HG03175 (cell line): Measurements from ENCODE around the gene FGR.
"Not testable (repeated sequence)": the region's sequence is repeated elsewhere in the genome, so short reads cannot be mapped to it uniquely, and the experiment has no call there.

Source experiments
- ATAC-seq: cut with Tn5 transposase; IDR thresholded peaks from one replicate; pipeline ENCODE4 v1.9.1; 2021; ENCODE audit warnings: mild to moderate bottlenecking, moderate library complexity; ENCODE audit not compliant: unreplicated experiment

Gene FGR

DNA sequence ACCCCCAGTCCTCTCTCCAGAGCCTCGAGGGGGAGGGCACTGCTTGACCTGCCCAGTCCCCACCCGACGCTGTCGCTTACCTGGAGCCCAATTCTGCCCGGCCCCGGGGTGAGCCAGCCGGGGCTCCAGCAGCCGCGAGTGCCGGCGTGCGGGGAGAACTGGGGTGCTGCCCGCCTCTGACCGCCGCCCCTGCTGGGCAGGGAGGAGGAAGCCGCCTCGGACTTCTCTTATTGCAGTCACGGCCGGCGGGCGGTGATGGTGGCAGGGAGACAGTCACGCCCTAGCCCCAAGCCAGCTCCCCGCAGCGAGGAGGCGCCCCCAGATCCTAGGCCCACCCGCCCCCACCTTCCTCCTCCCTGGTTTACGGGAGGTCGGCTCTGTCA, at the start of gene FGR:
Gene FGR, minus strand, starts transcription at position 201 of the 383 bp plus-strand sequence. CDS start 11,269 bp downstream, outside the sequence.
- no peak for ATAC-seq

DNA sequence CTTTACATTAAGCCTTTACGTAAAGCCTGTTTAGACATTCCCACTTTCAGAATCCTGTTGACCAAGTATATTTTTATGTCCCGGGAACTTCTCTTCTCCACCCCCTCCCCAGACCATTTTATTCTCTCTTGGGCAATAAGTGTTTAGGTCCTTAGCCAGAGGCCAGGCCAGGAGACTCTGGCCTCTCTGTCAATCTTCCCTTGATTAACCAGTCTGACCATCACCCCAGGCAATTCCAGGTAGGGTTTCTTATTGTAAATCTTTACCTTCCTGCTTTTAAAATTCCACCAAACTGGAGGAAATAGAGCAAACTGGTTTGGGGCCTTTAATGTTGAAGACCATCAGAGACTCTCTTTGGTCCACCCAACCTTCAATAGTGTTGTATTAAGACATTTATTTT, 49.2 kb upstream of the FGR start:
- no peak for ATAC-seq

DNA sequence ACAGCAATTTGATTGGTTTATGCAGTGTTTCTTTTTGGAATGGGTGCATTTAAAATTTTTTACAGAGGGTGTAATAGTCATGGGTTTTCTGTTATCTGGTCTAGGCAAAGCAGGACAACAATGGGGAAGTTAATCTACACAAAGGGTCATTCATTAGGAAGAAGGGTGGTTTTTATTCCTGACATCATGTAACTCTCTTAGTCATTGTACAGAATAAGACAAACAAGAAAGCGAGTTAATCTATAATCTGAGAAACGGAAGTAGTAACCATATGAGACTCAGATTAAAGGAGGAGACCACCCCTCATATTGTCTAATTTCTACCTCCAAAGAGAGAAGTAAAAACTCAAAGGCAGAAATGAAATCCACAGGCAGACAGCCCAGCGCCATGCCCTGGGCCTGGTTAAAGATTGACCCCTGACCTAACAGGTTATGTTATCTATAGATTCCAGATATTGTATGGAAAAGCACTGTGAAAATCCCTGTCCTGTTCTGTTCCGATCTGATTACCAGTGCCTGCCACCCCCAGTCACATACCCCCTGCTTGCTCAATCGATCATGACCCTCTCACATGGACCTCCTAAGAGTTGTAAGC, 47.5 kb upstream of the FGR start:
- ATAC-seq, result no peak

DNA sequence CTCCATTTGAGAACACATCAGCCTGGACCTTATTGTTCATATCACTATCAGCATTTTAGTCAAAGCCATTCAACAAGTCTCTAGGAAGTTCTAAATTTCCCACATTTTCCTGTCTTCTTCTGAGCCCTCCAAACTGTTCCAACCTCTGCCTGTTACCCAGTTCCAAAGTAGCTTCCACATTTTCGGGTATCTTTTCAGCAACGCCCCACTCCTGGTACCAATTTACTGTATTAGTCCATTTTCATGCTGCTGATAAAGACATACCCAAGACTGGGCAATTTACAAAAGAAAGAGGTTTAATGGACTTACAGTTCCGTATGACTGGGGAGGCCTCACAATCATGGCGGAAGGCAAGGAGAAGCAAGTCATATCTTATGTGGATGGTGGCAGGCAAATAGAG, 46.6 kb upstream of the FGR start:
- not testable (repeated sequence) for ATAC-seq

DNA sequence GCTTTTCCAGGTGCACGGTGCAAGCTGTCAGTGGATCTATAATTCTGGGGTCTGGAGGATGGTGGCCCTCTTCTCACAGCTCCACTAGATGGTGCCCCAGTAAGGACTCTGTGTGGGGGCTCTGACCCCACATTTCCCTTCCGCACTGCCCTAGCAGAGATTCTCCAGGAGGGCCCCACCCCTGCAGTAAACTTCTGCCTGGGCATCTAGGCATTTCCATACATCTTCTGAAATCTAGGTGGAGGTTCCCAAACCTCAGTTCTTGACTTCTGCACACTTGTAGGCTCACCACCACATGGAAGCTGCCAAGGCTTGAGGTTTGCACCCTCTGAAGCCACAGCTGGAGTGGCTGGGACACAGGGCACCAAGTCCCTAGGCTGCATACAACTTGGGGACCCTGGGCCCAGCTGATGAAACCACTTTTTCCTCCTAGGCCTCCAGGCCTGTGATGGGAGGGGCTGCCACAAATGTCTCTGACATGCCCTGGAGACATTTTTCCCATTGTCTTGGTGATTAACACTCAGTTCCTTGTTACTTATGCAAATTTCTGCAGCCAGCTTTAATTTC, 45.3 kb upstream of the FGR start:
- ATAC-seq, result not testable (repeated sequence)

DNA sequence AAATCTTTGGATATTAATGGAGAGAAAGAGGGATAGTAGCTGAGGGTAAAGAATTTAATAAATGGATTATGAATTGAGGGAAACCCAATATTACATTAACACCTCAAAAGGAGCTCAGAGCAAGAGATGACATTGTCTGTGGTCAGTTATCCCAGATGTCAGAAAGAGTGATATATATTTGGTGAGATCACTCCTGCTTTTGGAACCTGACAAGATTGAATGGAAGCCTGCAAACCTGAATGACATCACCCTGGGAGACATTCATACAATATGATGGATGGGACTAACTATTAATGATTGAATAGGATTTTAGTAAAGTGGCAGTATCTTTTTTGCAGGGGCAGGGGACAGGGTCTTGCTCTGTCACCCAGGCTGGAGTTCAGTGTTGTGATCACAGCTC, 43.8 kb upstream of the FGR start:
- no peak for ATAC-seq

DNA sequence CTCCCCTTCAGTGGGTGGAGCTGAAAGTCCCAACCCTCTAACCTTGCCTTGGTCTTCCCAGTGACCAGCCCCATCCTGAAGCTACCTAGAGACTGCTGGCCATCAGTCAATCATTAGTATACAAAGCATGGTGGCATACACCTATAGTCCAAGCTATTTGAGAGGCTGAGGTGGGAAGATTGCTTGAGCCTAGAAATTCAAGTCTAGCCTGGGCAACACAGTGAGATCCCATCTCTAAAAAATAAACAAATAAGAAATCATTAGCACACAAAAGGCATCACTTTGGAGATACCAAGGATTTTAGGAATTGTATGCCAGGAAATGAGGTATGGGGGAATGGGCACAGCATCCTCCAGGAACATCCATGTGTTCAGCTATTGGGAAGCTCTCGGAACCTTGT, 41.4 kb upstream of the FGR start:
- ATAC-seq, result no peak

DNA sequence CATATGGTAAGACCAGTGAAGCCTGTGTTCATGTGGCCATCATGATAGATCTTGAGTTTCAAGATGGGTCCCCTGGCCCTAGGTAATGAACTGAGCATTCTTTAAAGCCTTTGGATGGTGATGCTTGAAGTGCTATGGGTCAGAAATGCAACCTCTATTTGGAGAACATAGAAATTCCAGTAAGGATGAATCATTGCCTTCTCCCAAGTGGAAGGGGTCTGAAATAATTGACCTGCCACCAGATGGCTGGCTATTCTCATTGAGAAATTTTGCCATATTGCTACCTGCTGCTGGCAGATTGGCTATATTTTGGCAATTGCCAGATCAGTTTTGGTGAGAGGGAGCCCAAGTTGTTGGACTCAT, 37.7 kb upstream of the FGR start:
- ATAC-seq, result no peak

DNA sequence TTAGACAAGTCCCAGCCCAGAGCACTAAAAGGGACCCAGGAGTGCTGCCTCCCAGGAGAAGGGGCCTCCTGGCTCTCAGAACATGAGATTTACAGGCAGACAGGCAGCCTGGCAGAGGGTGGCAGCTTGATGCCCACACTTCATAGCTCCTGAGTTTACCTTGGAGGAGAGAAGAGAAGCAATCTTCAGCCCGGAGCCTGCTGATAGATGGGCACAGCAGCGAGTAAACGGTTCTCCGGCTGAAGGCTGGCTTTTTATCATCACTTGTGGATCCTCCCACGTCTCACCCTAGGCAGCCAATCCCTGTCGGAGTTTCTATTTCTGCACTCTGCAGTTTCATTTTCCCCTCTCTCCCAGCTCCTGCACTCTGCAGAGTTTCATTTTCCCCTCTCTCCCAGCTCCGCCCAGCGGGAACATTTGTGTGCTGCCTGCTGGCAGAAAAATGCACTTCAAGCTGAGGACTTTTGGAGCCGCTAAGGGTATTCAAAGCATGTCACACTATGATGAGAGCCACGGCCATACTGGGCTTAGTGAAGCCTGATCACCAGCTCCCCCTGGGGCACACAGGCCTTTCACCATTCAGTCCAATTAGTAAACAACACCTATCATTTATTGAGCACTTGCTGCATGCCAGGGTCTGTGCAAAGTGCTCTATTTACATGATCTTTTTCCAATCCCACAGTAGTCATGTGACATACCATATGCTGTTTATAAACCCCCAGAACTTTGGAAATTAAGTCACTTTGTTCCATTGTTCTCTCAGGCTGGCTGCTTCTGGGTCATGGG, 37.2 kb upstream of the FGR start, which contains the start of gene IFI6:
Gene IFI6, minus strand, starts transcription at position 229 of the 786 bp plus-strand sequence. CDS start 2,878 bp downstream, outside the sequence.
- peak; percentile 83 for ATAC-seq

DNA sequence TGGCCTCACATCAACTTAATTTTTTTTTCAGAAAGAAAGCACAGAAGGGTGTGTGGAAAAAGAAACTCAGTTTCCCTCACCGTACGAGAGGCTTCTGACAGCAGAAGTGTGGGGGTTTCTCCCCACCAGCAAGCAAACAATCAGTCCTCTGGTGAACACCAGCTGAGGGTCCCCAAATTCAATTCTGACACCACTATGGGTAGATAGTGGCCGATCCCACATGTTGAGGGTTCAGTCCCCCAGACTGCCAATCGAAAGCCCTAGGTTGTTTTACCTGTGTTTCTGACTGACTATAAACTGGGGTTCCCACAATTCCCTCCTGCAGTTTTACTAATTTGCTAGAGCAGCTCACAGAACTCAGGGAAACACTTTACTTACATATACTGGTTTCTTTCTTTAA, 34.9 kb upstream of the FGR start:
- no peak for ATAC-seq

DNA sequence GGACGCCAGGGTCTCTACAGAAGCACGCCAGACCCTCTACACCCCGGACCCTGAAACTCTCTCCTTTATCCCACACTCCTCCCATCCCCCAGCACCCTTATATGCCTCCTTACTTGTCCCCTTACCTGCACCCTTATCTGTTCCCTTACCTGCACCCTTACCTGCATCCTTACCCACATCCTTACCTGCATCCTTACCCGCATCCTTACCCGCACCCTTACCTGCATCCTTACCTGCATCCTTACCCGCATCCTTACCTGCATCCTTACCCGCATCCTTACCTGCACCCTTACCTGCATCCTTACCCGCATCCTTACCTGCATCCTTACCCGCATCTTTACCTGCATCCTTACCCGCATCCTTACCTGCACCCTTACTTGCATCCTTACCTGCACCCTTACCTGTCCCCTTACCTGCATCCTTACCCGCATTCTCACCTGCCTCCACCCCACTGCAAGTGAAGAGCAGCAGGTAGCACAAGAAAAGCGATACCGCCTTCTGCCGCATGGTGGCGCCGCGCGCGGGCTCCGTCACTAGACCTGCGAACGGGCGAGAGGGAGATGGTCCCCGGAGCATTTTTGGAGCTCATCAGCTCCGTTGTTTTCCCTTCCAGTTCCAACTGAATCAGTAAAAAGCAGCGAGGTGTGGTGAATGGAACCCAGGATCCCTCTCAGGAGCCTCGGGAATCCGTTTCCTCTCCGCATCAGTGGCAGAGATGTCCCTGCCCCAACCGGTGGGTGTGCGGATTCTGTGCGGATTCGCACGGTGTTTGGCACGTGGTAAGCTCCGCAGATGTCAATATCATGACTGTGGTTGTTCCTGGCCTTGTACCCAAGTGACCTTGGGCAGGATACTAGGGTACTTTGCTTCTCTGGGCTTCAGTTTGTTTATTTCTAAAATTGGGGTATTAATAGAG, 34.1 kb upstream of the FGR start:
- ATAC-seq, result peak; percentile 37

DNA sequence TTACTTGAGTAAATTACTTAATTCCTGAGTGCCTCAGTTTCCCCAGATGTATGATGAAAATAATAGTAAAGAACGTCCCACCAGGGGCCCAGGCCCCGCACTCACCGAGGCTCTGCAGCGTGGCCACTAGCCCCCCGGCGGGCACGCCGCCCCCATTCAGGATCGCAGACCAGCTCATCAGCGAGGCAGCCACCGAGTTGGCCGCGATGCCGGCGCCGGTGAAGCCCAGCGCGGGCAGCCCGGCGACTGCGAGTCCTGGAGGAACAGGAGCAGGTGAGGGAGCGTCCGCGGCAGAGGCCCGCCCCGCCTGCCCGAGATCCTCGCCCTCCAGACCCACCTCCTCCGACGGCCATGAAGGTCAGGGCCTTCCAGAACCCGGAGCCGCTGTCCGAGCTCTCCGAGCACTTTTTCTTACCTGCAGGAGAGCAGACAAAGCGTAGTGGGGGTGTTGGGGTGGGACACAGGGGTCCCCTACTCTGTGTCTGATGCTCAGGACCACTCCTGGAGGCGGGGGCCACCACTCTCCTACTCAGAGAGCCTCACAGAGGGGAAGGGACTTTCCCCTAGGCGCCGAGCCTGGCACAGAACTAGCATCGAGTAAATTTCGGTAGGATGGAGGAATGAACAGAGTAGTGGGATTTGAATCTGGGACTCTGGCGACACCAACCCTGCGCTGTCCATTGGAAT, 33.3 kb upstream of the FGR start:
- no peak for ATAC-seq

DNA sequence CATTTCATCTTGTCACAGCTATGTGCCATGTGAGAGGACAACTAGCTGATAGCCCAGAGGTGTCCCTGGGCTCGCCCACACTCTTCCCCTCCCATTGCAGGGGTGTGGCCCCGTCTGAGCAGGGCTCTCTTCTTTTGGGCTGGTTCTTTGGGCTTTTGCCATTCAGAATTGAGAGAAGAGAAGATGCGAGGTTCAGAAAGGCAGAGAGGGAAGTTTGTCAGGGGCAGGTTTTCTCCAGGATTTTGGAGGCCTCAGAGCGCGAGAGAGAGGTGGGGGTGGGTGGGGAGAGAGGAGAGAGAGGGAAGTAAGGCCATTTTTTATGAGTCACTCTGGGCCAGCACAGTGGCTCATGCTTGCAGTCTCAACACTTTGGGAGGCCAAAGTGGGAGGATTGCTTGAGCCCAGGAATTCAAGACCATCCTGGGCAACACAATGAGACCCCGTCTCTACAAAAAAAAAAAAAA, 31.8 kb upstream of the FGR start:
- ATAC-seq, result no peak

DNA sequence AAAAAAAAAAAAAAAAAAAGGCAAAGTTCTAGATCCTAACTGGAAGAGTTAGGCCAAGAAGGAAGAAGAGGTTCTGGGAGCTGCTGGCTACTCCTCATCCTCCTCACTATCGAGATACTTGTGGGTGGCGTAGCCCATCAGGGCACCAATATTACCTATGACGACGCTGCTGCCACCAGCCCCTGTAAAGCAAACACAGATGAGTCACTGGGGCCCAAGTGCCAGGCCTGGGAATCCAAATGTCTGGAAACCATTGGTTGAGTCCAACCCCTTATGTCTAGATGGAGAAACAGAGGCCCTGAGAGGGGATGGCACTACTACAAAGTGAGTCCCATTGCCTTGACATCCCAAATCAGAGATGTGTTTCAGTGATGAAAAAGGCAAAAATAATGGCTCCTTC, 31.3 kb upstream of the FGR start:
- ATAC-seq, result no peak

DNA sequence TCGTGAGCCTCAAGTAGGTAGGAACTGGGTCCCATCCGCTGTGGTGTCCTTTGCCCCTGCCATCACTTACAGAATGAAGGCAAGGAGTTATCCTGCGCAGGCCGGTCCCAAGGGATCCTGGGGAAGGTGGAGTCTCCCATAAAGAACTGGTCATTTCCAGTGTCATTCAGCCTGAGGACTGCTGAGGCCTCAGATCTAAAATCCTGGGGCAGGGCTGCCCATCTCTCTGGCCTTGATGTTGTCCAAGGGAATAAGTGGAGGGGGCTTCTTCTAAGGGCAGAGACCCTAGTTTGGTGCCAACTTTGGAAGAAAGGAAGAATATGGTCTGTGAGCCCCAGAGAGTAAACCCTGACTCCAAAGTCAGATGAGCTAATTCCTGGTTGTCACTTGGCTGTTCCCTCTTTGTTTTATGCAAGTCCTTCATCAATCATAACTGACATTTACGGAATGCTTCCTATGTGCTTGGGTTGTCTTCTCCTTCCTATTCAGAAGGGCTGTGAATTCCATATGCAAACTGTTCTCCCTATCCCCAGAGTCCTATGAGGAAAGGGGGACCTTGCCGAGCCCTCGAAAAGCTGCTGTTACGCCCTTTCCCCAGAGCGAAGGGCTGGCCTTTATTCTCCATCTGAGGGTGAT, 30.1 kb upstream of the FGR start:
- ATAC-seq, result no peak

DNA sequence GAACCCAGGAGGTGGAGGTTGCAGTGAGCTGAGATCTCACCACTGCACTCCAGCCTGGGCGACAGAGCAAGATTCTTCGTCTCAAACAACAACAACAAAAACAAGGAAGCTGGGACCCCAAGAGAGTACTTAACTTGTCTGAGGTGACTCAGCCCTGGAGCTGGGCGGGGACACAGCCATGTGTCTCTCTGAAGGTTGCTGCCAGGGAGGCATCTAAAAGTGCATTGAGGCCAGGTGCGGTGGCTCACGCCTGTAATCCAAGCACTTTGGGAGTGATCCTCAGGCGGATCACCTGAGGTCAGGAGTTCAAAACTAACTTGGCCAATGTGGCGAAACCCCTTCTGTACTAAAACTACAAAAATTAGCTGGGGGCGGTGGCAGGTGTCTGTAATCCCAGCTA, 29.3 kb upstream of the FGR start:
- no peak for ATAC-seq

DNA sequence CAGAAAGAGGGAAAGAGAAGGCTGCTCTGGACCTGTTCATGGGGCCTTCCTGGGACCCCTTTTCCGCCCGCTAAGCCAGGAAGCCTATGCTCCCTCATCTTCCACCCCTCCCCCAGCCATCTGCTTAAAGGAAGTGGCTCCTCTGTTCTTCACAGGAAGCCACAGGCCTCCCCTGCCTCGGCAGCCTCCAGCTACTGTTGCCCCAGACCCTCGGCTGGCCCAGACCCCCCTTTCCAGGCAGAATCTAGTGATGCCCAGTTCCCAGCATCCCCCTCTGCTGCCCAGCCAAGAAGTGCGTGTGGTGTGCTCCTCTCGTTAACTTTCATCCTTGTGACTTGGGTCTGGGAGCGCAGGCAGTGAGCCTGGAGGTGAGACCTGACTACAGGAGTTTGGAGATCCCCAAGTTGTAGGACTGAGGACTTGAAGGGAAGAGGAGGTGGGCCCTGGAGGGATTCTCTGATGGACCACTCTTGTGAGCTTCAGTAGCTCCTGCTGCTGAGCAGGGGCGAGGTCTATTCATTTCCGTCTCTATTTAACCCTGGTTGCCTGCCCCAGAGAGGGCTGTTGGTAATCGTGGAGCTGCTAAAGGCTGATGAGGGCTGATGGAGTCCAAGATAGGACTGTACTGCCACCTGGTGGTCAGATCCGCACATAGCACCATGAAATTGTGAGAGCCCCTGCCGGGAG, 27.9 kb upstream of the FGR start:
- peak; percentile 42 for ATAC-seq

DNA sequence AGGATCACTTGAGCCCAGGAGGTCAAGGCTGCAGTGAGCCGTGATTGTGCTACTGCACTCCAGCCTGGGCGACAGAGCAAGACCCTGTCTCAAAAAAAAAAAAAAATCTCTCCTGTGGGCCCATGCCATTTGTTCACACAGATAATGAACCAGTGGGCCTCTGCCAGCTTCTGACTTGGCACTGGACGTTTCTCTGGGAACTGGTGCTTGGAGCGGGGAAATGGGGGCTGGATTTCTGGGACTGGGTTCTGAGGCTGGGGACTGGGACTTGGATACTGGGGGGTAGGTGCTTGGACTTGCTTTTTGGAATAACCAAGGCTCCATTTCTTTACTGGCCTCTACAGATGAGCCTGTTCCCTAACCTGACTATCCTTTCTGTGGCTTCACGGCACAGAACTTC, 27.3 kb upstream of the FGR start:
- ATAC-seq, result no peak

DNA sequence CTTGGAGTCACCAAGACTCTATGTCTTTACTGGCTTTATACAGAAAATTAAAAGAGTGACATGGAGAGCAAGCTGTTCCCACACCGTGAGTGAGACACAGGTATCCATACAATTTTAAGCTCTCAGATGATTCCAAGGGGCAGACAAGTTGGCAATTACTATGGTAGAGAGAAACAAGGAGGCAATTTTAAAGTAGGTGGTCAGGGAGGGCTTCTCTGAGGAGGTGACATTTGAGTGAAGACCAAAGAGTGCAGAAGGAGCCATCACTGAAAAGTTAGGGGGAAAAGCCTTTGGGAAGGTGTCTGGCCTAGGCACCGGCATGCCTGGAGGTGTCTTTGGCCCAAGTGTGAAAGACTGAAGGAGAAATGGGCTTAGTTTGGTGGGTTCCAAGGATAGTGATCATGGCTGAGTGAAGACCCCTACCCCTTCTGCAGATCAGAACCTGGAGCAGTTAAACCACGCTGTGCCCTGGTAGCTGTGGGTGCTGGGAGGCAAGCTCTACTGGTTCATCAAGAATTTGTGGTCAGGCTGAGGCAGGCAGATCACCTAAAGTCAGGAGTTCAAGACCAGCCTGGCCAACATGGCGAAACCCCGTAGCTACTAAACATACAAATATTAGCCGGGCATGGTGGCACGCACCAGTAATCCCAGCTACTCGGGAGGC, 26.6 kb upstream of the FGR start:
- no peak for ATAC-seq
